Gastroesophageal sphincter (tissue), 3 donors: ENCODE data around the gene RNU5B-1.
A peak's percentile ranks its signal among the peaks of the same experiment; 100 is the strongest.

Experiments
- CTCF ChIP-seq, 4 experiments: fragments of 200-600 bp in 2 of 4; fragments of 450-650 bp in 2 of 4; sonication (generic) in 1 of 4; IDR thresholded peaks; one replicate each; pipeline ENCODE4 v1.5.1; 2017 to 2019; ENCODE audit warnings: antibody characterized with exemption in 4 of 4, mild to moderate bottlenecking in 2 of 4, moderate library complexity in 2 of 4
- EP300 ChIP-seq: sonication (generic); formaldehyde crosslinking; IDR thresholded peaks from one replicate; pipeline ENCODE4 v1.6.1; 2017; ENCODE audit warnings: antibody characterized with exemption, mild to moderate bottlenecking
- POLR2A ChIP-seq, 2 donors: fragments of 450-650 bp; IDR thresholded peaks; one replicate each; pipeline ENCODE4 v1.6.1; 2017; ENCODE audit warnings: antibody characterized with exemption in 2 of 2, mild to moderate bottlenecking in 2 of 2, moderate library complexity in 1 of 2
- POLR2AphosphoS5 ChIP-seq: sonication (generic); formaldehyde crosslinking; IDR thresholded peaks from one replicate; pipeline ENCODE4 v1.6.1; 2017; ENCODE audit warnings: antibody characterized with exemption

GRCh38 chr15:65263313-65263712 is 41.2 kb upstream of the RNU5B-1 start:
- TF ChIP-seq POLR2A (IDR thresholded peaks at IDR 0.05) (no peak), CTCF (IDR thresholded peaks at IDR 0.05) (no peak), EP300 (no peak), POLR2AphosphoS5 (peak; percentile 62)
